VCaP (cell line): ENCODE data around the gene MYO9A.

Experiments
- H3K27ac ChIP-seq: fragments of 450-650 bp; 2 replicates; pipeline ENCODE4 v1.5.1; 2017
- TF ChIP-seq, protein P1 (sequence below): fragments of 450-650 bp; conservative IDR thresholded peaks from 2 replicates; pipeline ENCODE4 v1.5.1; 2017; ENCODE audit warnings: mild to moderate bottlenecking, moderate library complexity

Gene MYO9A

DNA sequence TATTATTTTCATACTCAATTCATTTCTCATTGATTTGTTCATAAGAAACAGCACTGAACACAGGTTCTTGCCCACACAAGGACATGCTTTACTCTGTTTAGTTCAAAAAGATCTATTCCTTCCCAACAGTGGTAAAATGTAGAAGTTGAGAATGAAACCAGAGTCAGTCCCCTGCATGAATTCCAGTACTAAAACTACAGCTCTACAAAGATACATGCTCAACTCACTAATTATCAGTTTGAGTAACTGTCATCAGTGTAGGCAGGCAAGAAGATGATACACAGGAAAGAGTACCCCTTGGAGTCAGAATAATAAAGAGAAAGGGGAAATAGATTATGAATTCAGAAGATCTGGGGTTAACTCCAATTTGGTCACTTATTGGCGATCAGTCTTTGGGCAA lies 264.4 kb downstream of the MYO9A start:
- TF ChIP-seq, protein P1, sequence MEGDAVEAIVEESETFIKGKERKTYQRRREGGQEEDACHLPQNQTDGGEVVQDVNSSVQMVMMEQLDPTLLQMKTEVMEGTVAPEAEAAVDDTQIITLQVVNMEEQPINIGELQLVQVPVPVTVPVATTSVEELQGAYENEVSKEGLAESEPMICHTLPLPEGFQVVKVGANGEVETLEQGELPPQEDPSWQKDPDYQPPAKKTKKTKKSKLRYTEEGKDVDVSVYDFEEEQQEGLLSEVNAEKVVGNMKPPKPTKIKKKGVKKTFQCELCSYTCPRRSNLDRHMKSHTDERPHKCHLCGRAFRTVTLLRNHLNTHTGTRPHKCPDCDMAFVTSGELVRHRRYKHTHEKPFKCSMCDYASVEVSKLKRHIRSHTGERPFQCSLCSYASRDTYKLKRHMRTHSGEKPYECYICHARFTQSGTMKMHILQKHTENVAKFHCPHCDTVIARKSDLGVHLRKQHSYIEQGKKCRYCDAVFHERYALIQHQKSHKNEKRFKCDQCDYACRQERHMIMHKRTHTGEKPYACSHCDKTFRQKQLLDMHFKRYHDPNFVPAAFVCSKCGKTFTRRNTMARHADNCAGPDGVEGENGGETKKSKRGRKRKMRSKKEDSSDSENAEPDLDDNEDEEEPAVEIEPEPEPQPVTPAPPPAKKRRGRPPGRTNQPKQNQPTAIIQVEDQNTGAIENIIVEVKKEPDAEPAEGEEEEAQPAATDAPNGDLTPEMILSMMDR, result no peak
- no peak overlapping the region for H3K27ac ChIP-seq

DNA sequence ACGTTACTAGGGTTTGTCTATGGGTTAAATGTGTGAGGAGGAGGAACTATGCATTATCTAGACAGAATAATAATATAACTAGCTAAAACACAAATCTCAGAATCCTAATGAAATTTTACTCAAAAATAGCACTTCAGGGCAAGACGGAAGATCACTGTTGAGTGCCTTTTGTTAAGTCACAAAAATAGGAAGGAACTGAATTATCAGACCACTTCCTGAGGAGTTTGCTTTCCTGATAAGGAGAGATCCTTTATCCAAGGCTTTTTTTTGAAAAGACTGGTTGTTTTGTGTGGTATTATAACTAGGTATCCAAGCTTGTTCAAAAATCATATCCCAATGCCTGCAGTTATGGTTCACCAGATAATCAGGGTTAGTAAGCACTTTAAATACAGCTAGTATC lies 273.0 kb downstream of the MYO9A start:
- TF ChIP-seq, protein P1, result no peak
- no peak overlapping the region for H3K27ac ChIP-seq

DNA sequence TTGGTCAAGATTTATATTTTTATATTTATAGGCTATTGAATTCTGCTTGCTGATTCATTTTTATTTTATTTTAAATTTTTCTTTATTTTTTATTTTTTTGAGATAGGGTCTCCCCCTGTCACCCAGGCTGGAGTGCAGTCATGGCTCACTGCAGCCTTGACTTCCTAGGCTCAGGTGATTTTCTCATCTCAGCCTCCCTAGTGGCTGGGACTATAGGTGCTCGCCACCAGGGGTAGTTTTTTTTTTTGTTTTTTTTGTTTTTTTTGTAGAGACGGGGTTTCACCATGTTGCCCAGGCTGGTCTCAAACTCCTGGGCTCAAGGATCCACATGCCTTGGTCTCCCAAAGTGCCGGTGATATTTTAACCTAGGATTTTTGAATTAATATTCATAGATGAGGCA lies 276.4 kb downstream of the MYO9A start:
- no peak overlapping the region for H3K27ac ChIP-seq
- TF ChIP-seq, protein P1, result no peak

DNA sequence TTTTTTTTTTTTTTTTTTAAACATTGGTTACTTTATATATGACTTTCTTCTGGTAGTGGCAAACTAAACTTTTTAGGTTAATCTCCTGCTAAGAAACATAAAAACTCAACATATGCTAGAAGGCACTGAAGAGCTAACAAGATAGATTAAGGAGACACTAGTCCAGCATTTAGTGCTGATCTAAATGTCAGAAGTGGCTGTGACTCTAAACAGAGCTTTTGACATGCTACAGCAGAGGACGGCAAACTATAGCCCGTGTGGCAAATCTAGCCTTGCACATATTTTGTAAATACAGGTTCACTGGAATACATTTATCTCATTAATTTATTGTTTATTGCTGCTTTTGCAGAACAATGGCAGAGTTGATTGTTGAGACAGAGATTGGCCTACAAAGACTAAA lies 287.0 kb downstream of the MYO9A start:
- H3K27ac ChIP-seq, result no peak overlapping the region
- TF ChIP-seq, protein P1, result no peak

DNA sequence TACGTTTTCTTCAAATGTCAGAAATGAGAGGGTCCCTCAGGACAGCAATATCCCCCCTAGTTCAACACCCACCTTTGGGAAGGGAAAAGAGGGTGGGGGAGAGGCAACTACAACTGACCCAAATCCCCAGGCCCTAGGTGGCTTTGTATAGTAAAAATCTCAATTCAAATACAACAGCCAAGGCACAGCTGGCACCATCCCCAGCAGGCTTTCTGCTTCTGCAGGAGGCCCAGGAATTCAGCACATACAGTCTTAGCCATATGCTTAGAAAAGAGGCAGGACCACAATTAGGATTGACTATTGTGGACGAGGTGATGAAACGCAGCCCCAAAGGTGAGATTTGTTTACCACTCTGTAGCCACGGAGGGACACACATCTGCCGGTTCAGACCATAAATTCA lies 291.8 kb downstream of the MYO9A start:
- H3K27ac ChIP-seq, result no peak overlapping the region
- TF ChIP-seq, protein P1, result no peak

DNA sequence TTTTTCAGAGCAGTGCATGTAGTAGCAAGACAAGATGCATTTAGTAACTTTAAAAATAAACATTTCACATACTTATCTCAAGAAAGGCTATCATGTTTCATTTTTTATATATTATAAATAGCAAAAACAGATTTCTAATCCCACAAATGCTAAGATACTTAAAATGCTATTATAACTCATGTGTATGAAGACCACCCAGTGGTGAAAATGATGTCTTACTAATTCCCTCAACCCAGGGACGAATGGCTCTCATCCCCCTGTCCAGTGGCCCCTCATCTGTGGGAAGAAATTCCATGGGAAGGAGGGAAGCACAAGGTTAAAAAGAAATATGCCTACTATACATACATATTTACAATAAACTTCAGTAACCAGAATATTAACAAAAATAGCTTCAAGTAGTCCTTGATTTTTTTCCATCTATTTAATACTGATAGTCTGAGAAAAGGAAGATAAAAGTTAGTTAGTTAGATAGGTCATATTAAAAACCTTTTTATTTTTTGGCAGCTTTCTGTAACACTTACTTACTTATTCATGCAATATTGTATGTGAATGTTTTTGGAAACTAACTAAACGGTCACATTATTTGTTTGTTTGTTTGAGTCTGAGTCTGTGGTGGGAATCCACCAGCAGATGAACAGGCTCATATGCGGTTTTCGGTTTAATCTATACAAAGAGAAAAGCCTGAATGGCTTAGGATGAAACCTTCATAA lies 292.8 kb downstream of the MYO9A start:
- no peak overlapping the region for H3K27ac ChIP-seq
- TF ChIP-seq, protein P1, result no peak

DNA sequence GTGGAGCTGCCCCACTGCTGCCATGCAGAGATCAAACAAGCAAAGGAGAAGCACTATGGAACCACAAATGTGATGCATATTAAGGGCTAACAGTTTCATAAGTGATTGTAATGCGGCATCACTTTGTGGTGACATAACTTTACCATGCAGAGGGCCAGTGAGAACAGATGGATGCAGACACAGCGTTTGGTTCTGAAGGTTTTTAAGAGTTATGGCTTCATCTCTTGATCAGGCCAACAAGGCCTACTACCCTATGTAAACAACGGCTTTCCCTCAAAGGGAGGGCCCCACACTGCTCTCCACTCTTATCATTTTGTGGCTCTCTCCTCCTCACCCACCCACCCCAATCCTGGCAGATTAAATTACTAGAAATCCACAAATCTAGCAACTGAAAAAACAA lies 294.1 kb downstream of the MYO9A start:
- TF ChIP-seq, protein P1, result no peak
- no peak overlapping the region for H3K27ac ChIP-seq
